Islet of Langerhans (tissue), 1 donor: ENCODE measurements around the gene ARL4D.
"Not testable (repeated sequence)": the region's sequence is repeated elsewhere in the genome, so short reads cannot be mapped to it uniquely, and the experiment has no call there.

Source experiments
- FAIRE-seq: peaks from one replicate; lab custom pipeline; 2011; peaks lifted over from hg19 to GRCh38; lab: Jason Lieb, UNC

The ARL4D gene

GRCh38 chr17:43369986-43370385, 28.8 kb upstream of the ARL4D start:
- no peak for FAIRE-seq

GRCh38 chr17:43371227-43371821, 27.5 kb upstream of the ARL4D start:
- no peak for FAIRE-seq

DNA sequence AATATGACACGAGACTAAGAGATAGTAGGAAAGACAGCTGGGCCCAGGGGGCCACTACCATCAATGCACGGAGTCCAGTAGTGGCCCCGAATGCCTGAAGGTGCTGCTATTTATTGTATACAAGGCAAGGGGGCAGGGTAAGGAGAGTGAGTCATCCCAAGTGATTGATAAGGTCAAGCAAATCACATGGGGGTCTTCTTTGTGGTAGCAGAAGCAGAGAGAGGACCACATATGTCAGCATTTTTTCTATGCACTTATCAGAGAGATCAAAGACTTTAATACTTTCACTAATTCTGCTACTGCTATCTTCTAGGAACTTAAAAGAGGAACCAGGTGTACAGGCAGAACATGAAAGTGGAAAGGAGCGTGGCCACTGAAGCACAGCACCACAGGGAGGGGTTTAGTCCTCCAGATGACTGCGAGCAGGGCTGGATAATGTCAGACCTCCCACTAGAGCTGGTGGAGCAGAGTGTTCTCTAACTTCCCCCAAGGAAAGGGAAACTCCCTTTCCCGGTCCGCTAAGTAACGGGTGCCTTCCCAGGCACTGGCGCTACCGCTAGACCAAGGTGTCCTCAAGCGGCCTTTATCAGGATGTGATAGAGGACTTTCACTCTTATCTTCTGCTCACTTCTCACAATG, 26.4 kb upstream of the ARL4D start:
- no peak for FAIRE-seq

GRCh38 chr17:43373356-43373755, 25.4 kb upstream of the ARL4D start:
- FAIRE-seq: no peak

DNA sequence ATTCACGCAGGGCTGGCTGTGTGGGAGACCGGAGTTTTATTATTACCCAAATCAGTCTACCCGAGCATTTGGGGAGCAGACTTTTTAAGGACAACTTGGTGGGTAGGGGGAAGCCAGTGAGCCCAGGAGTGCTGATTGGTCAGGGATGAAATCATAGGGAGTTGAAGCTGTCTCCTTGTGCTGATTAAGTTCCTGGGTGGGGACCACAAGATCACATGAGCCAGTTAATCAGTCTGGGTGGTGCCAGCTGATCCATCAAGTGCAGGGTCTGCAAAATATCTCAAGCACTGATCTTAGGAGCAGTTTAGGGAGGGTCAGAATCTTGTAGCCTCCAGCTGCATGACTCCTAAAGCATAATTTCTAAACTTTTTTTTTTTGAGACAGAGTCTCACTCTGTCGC, 22.9 kb upstream of the ARL4D start:
- not testable (repeated sequence) for FAIRE-seq

GRCh38 chr17:43377056-43377810, 21.6 kb upstream of the ARL4D start:
- no peak for FAIRE-seq

DNA sequence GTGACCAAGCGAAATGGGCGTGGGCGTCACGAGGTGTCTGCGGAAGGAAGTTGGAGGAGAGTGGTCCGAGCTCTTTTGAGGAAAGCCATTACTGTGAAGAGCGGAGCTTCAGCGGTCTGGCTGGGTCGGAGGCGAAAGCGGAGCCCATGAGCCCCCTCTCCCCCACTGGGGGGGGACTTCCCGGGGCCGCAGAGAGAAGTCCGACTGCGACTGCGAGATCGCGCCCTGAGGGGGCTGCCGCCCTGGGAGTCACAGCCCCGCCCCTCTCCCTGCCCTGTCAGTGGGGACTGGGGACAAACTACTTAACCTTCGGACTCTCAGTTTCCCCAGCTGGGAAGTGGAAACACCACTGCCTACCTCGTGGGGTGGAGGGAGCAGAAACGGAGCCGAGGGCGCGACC, 20.0 kb upstream of the ARL4D start:
- no peak for FAIRE-seq

DNA sequence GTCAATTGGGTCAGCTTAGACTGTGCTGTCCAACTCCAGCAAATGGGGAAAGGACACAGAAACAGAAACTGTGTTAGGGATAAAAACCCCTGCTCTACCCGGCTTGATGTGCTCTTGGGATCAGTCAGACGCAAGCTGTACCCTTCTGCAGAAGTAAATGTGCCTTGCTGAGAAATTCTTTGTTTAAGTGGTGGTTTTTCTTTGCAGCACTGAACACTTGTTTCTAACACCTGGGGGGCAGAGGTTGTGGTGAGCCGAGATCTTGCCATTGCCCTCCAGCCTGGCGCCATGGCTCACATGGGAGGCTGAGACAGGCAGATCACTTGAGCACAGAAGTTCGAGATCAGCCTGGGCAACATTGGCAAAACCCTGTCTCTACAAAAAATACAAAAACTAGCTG, 18.5 kb upstream of the ARL4D start:
- no peak for FAIRE-seq

GRCh38 chr17:43381204-43381603, 17.6 kb upstream of the ARL4D start:
- no peak for FAIRE-seq

GRCh38 chr17:43381621-43382020, 17.2 kb upstream of the ARL4D start:
- no peak for FAIRE-seq

DNA sequence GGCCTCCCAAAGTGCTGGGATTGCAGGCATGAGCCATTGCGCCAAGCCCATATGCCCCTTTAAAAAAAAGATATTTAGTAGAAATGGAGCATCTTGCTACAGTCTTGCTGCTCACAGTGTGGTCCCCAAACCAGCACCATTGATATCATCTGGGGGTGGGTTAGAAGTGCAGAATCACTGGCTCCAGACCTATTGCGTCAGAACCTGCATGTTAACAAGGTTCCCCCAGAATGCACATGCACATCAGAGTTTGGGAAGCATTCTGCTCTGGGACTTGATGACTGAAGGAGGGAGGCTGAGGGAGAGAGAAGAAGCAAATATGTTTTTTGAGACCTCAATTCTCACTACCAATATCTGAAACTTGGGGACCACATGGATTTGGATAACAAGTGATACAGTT, 16.0 kb upstream of the ARL4D start:
- FAIRE-seq: no peak

DNA sequence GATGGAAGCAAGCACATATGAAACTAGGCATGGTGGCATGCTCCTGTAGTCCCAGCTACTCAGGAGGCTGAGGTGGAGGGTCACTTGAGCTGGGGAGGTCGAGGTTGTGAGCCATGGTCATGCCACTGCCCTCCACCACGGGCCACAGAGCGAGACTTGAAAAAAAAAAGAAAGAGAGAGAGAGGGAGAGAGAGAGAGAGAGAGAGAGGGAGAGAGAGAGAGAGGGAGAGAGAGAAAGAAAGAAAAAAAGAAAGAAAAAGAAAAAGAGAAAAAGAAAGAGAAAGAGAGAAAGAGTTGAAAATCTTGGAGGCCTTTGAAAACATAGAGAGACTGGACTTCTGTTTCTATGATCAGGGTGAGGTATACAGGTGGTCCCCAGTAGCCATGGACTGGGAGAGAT, 15.4 kb upstream of the ARL4D start:
- FAIRE-seq: no peak

DNA sequence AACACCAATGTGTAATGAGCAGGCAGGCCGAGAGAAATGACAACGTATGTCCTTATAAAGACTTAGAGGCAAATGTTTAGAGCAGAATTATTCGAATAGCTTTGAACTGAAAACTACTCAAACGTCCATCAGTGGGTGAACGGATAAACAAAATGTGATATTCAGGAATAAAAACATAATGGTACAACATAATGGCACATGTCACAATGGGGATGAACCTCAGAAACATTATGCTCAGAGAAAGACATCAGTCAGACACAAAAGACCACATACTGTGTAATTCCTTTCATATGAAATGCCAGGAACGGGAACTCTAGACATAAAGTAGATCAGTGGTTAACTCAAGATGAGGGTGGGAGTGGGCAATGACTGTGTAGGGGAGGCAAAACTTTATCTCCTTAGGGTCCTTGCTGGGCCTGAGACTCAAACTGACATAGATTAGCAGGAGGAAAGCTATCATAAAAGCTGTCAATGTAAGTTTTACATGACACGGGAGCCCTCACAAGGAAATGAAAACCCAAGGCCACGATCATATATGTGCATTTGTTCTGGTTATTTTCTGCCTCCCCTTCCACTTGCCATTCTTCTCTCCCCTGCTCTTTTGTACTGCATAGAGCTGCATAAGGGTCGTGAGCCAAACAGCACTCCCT, 14.8 kb upstream of the ARL4D start:
- no peak for FAIRE-seq

- FAIRE-seq: no peak
Observed at GRCh38 chr17:43384476-43384862, 14.3 kb upstream of the ARL4D start.

DNA sequence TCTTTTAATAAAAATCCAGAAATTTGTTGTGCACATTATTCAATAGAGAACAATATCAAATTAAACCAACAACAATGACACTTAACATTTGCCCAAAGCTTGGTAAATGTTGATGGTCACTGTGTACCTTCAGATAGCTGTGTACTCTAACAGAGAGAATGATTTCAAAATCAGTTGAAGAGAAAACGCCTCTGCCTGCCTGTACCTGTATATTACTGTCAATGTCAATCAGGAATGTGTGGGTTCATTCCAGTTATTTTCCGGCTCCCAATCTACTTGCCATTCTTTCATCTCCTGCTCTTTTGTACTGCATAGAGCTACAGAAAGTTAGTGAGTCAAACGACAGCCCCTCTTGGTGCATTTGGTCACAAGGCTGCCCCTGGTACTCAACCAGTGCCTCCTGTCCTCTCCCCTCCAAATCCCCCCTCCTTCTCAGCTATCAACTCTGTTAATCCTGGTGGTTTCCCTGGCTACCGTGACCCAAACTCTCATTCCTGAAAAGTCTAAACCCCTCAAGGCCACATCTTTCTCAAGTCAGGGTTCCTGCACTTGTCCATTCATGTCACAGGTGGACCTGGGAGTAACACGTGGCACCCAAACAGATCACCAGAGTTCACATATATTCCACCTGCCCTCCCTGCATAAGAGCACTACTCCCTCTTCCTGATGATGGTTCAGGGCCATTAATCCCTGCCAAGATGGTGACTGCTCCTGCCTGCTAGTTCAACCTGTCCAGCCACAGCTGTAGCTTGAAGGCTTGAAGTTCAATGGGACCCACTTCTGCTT, 13.6 kb upstream of the ARL4D start:
- no peak for FAIRE-seq

DNA sequence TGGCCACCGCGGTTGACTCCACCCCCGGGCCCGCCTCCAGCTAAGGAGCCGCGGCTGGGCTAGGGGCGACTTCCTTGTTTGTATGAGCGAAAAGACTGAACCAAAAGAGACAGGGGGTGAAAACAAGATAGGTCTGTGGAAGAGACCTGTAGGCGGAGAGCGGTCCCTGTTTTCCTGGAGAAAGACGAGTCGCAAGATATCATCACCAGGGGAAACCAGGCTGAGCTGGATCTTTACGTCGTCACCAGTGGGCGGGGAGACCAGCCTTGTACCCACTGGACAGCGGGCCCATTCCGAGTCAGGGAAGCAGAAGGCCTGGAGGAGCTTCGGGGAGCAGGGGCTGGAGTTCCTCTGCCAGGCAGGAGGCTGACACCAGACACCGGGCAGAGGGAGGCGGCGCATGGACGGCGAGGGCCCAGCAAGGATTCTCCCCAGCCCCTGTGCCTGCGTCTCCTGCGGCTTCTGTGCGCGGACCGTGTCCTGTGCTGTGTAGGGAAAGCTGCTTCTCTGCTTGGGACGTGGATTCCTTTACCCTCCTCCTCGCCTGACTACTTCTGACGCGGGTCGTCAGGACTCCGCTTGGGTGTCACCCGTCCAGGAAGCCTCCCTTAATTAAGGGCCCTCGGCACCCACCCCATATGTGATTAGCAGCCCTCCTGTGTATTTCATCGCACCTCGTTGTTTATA, 10.3 kb upstream of the ARL4D start:
- peak; percentile 30 for FAIRE-seq

DNA sequence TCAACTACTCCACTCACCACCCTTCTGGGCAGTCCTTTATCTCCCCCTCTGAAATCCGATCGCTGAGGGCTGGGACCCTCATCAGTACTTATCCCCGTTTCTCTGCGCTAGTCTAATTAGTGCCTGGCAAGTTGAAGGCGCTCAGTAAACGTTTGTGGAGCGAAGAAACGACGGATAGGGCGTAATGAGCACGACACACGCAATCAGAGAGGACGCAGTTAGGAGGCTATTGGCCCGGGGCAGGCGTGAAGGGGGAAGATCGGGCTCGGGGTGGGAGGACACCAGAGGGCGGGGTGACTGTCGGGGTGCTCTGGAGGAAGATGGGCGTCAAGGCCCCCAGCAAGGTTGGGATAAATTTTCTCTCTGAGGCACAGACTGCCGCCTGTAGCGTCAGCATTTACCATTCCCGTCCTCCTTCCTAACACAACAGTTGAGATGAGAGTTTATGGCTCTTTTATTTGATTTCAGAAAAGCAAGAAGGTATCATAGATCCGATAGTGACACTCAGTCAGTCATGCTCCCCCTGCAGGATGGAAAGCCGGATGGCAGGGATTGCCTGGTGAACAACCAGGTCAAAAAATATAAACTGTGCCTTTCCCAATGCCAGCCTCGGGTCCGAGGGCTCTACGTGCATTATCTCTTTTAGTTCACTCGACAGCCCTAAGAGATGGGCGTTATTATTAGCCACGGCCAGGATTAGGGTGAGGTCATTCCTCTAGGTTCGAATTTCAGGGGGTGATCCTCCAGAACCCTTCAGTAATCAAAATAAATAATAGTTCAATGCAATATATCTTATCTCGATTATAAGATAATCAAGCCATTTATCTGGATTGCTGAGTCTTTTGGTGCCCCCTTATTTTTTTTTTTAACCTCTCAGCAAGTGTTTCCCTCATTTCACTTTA, 9.5 kb upstream of the ARL4D start:
- no peak for FAIRE-seq

DNA sequence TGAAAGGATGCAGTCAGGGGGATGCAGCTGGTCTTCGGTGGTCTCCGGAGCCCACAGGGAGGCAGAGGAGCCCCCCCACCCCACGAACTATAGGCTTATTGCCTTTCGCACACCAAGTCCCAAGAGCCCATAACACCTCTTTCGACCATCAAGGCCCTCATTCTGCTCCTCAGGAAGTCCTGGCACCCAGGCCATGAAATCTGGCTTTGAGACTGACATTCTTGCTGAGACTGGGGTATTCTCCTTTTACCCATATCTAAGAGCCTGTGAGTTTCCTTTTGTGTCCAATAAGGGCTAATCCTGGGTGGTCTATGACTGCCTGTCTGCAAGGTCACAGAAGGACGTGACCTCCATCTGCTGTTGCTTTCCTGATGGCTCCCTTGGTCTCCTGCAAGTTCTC, 6.4 kb upstream of the ARL4D start:
- FAIRE-seq: no peak

DNA sequence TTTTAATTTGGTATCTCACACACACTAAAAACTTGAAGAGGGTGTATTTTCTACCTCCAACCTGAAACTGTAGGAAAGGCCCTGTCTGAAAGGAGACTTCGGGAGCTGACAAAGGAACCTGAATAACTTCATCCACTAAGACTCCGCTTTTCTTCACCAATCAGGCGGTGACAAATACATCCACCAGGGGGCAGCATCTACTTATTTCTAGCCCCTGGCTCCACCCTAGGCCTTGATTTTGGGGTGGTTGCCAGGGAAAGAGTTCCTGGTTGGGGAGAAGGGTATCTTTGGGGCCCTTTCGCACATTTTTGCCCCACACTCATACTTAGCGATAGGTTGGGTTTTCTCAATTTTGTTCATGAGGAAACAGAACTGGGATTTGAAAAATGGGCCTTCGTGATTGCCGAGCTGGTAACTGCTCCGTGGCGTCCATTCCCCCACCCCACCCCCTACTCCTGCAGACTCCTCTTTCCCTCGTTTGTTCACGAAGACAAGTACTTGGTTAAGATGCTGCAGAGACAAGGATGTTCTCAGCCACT, 4.8 kb upstream of the ARL4D start:
- peak; percentile 36 for FAIRE-seq

DNA sequence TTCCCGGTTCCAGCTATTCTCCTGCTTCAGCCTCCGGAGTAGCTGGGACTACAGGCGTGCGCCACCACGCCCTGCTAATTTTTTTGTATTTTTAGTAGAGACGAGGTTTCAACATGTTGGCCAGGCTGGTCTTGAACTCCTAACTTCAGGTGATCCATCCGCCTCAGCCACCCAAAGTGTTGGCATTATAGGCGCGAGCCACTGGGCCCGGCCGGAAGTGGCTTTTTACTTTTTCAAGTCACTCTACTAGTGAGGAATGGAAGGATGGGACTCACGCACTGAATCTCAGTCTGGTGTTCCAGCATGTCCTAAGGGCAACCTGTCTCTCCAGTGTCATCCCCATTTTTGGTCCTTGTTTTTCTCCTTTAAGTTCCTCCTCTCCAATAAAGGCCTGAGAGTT, 4.1 kb upstream of the ARL4D start:
- not testable (repeated sequence) for FAIRE-seq

- no peak for FAIRE-seq
Observed at GRCh38 chr17:43395165-43395564, 3.6 kb upstream of the ARL4D start.
